ENCODE results near the gene STXBP6. TPM values are rescaled to one million over a fixed set of nuclear protein-coding genes. Genes with fewer than 3 reads are reported as not detected.

The STXBP6 gene
- total and polyA plus RNA-seq, 2 donors (not counting 3 experiments of a cell fraction or from before 2014, with no cell fraction given): 0.06 TPM; not detected in 1

DNA sequence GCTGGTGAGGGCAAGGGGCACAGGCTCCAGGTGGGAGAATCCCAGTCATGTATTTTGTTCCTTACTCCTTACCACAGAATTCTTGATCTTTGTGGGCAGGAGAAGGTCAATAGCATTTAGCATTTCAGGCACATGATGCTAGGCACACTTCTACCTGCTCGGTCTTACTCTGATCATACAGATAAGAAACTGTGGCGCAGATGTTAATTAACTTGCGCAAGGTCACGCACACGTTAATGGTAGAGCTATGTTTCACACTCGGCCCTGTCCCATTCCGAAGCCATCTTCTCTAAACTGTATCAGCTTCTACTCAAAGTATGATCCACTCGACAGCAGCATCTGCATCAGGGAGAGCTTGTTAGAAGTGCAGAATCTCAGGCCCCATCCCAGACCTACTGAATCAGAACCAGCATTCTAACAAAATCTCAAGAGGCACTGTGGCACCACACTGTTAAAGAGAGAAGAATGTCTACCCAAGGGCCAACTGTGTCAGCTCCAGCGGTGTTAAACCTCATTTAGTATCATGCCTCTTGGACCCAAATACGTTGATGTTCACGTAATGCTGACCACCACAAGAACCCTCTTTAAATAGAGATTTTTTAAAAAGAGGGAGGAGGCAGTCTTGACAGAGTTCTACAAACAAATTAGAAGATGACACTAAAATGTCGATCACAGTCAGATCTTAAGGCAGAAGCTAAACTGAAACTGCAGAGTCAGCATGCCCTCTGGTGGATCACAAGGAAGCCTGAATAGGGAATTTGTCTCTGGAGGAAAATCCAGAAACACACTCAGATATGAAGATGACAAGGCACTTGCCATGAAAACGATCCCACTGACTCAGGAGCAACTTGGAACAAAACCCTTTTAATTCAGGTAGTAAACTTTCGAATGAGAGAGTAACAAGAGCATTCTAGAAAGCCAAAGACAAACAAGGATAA, 7.3 kb downstream of the STXBP6 start:
- no peaks in the 10 kb centered on the region for H3K36me3 ChIP-seq (ENCODE audit: control insufficient read depth in 2 of 2, extremely low read depth in 1 of 2, insufficient read depth in 2 of 2, low read length in 2 of 2)
- H3K9me3 ChIP-seq (replicated peaks; ENCODE audit: control insufficient read depth, insufficient read depth, low read length): no peaks in the 10 kb centered on the region
- BruUV-seq (replicated peaks): no TSS peak
- no peaks in the 10 kb centered on the region for H3K79me2 ChIP-seq (ENCODE audit: control insufficient read depth, insufficient read depth, low read length)
- H3K4me1 ChIP-seq (ENCODE audit: control insufficient read depth, extremely low read depth, insufficient read depth, low read length): no peaks in the 10 kb centered on the region
- FAIRE-seq (no peak), DNase-seq (ENCODE audit: low read depth, low spot score) (peak; percentile 8)
- H3K4me2 ChIP-seq (ENCODE audit: insufficient read depth, low read length): no peak overlapping the region
- ChIA-PET POLR2A (no interaction called here), CTCF (interaction anchor here (1.1 kb wide), 1 partner anchor 236 kb away, joined by 5 read pairs; no protein-coding TSS in a partner anchor)
- no peak overlapping the region for H3K27ac ChIP-seq (ENCODE audit: insufficient read depth, low read depth, low read length)
- intact Hi-C loops (cut with micrococcal nuclease) (loop anchor here (2.0 kb wide), 2 partner anchors 236 to 308 kb away; no protein-coding TSS in a partner anchor), dilution Hi-C loops (cut with MboI; ENCODE audit: extremely low pct_ligation_motif_present, low sequenced_read_pairs) (no loop called here)
- TF ChIP-seq, protein P1, sequence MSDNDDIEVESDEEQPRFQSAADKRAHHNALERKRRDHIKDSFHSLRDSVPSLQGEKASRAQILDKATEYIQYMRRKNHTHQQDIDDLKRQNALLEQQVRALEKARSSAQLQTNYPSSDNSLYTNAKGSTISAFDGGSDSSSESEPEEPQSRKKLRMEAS (IDR thresholded peaks at IDR 0.05; ENCODE audit: insufficient read depth, insufficient read length): no peak
- no peak for TF ChIP-seq EZH2 (IDR thresholded peaks at IDR 0.05; ENCODE audit: borderline replicate concordance, low read depth, low read length, severe bottlenecking)
- TF ChIP-seq POLR2A (IDR thresholded peaks at IDR 0.05; ENCODE audit: low read depth, low read length): no peak
- TF ChIP-seq, protein P2, sequence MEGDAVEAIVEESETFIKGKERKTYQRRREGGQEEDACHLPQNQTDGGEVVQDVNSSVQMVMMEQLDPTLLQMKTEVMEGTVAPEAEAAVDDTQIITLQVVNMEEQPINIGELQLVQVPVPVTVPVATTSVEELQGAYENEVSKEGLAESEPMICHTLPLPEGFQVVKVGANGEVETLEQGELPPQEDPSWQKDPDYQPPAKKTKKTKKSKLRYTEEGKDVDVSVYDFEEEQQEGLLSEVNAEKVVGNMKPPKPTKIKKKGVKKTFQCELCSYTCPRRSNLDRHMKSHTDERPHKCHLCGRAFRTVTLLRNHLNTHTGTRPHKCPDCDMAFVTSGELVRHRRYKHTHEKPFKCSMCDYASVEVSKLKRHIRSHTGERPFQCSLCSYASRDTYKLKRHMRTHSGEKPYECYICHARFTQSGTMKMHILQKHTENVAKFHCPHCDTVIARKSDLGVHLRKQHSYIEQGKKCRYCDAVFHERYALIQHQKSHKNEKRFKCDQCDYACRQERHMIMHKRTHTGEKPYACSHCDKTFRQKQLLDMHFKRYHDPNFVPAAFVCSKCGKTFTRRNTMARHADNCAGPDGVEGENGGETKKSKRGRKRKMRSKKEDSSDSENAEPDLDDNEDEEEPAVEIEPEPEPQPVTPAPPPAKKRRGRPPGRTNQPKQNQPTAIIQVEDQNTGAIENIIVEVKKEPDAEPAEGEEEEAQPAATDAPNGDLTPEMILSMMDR (IDR thresholded peaks at IDR 0.05; ENCODE audit: extremely low read depth in 1 of 2, insufficient read depth in 1 of 2, low read depth in 1 of 2, low read length in 2 of 2): peak in 1 of 2 donors; percentile 27
- H4K20me1 ChIP-seq (replicated peaks; ENCODE audit: control insufficient read depth, extremely low read depth, insufficient read depth, low read length): no peaks in the 10 kb centered on the region
- no peak overlapping the region for H3K4me3 ChIP-seq (replicated peaks in 1 of 3; ENCODE audit: insufficient read depth in 1 of 3, low read depth in 1 of 3, low read length in 3 of 3)
- no peaks in the 10 kb centered on the region for H3K9me1 ChIP-seq (replicated peaks; ENCODE audit: control insufficient read depth, extremely low read depth, insufficient read depth, low read length)
- no peak overlapping the region for H3K9ac ChIP-seq (replicated peaks; ENCODE audit: extremely low read depth, insufficient read depth, low read length)
- no peak overlapping the region for H2AFZ ChIP-seq (ENCODE audit: low read depth, low read length)
- peaks cover under 1 to 5% of the 10 kb centered on the region in 2 experiments for H3K27me3 ChIP-seq (ENCODE audit: control insufficient read depth in 2 of 2, insufficient read depth in 2 of 2, low read length in 2 of 2)

Data from endothelial cell of umbilical vein (primary cell).